GM12878 (cell line): ENCODE measurements around the gene GRIK4.

ENCODE experiments used
- EZH2 ChIP-seq: IDR thresholded peaks from 2 replicates; pipeline ENCODE4 v1.6.1; 2012; ENCODE audit warnings: low read depth, mild to moderate bottlenecking, control low read depth, inconsistent platforms, low read length, borderline replicate concordance; ENCODE audit not compliant: control insufficient read depth
- GATAD2B ChIP-seq: fragments of 450-650 bp; conservative IDR thresholded peaks from 2 replicates; pipeline ENCODE4 v1.6.1; 2017; ENCODE audit warnings: low read depth, mild to moderate bottlenecking, moderate library complexity
- TF ChIP-seq, protein P1 (sequence below), 3 experiments: IDR thresholded peaks in 2 of 3; conservative IDR thresholded peaks in 1 of 3; 2 replicates each; pipeline ENCODE4 v1.5.1; 2011; ENCODE audit warnings: low read depth in 3 of 3, low read length in 3 of 3, mild to moderate bottlenecking in 3 of 3, control low read depth in 2 of 3, moderate library complexity in 2 of 3, inconsistent platforms in 1 of 3, mixed read lengths in 1 of 3; ENCODE audit not compliant: control insufficient read depth in 2 of 3, insufficient read depth in 1 of 3; ENCODE audit errors: extremely low read depth in 1 of 3

DNA sequence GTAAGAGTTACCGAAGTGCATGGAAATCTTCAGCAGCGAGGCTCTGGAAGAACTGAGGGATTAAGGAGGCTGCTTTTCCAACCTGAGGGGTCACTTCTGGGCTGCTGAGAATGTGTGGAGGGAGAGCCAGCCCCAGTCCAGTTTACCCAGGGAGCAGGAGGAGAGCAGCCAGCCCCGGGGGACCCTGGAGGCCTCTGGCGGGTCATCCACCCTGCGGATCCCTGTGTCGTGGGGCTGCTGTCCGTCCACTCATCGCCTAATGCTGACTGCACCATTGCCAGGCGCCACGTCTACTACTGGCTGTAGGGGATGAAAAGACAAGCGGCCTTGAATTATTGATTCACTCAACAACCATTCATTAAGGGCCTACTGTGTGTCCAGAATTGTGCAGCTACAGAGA lies 283.6 kb downstream of the GRIK4 start:
- no peak for TF ChIP-seq EZH2
- TF ChIP-seq, protein P1, sequence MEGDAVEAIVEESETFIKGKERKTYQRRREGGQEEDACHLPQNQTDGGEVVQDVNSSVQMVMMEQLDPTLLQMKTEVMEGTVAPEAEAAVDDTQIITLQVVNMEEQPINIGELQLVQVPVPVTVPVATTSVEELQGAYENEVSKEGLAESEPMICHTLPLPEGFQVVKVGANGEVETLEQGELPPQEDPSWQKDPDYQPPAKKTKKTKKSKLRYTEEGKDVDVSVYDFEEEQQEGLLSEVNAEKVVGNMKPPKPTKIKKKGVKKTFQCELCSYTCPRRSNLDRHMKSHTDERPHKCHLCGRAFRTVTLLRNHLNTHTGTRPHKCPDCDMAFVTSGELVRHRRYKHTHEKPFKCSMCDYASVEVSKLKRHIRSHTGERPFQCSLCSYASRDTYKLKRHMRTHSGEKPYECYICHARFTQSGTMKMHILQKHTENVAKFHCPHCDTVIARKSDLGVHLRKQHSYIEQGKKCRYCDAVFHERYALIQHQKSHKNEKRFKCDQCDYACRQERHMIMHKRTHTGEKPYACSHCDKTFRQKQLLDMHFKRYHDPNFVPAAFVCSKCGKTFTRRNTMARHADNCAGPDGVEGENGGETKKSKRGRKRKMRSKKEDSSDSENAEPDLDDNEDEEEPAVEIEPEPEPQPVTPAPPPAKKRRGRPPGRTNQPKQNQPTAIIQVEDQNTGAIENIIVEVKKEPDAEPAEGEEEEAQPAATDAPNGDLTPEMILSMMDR (IDR thresholded peaks at IDR 0.05 in 2 of 3, conservative IDR thresholded peaks at IDR 0.05 in 1 of 3; ENCODE audit: control insufficient read depth in 2 of 3, extremely low read depth in 1 of 3, insufficient read depth in 1 of 3, low read depth in 3 of 3, low read length in 3 of 3) = no peak
- no peak for TF ChIP-seq GATAD2B
